ENCODE measurements around the gene TMEM266. TPM values are rescaled to one million over a fixed set of nuclear protein-coding genes. Genes with fewer than 3 reads are reported as not detected.

Gene TMEM266
- total RNA-seq, 2 donors from 2014 or later = 0.15 TPM; not detected in 1

DNA sequence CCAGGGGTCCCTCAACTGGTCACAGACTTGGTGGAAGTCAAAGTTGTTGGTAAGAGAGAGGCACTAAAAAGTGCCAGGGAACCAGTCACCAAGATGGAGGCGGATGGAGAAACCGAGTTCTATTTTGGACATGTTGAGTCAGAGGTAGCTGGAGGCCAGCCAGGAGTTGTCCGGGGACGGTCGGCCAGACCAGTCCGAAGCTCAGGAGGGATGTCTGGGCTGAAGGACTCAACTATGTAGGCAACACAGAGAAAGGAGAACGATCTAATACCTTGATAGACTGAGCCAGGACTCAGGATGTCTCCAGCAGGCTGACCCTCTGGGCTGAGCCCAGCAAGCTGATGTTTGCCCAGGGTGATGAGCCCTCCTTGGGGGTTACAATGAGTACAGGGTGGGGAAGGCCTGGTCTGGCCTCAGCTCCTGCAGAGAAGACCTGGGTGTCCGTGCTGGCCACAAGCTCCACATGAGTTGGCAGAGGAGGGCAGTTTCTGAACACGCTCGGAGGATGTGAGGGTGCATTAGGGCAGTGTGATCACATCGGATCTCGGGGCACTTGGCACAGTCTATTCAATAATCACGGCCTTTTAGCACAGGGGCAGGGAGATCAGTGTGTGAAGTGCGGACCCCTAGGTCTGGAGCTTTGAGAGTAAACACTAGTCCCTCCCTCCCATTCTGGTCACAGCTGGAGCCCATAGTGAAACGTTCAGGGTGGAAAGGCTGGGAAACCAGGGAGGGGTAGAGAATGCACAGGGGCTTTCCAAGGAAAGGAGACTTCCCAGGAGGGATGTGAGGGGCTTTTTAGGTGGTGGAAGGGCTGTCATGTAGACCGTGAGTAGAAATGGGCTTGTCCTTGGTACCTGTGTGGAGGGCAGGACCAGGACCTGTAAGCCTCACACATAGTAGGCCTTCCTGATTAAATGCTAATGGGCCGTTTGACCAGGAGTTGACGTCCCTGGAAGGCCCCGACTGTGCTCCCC is 139.6 kb downstream of the TMEM266 start:
- Mint-ChIP-seq H3K9me3 (no peaks in the 10 kb centered on the region), H3K36me3 (ENCODE audit: low read depth) (no peaks in the 10 kb centered on the region), H3K4me3 (no peak overlapping the region), H3K4me1 (no peaks in the 10 kb centered on the region), H3K27me3 (no peaks in the 10 kb centered on the region), H3K27ac (peak overlapping the region; percentile 28)
- ATAC-seq (replicated peaks) = no peak

DNA sequence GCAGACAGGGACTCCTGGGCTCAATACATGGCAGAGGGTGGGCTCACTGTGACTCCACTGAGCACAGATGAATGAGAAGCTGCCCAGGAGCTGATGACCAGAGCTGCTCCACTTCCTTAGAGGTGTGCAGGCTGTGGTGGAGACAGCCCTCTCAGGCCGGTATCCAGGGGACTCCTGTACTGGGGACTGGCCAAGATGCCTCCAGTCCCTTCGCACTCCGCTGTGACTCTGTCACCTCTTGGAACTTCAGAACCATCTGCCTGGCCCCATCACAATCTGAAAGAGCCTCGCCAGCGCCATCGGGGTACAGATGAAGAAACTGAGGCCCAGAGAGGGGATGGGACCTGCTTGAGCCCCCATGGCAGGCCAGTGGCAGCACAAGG is 140.3 kb downstream of the TMEM266 start:
- H3K4me1 Mint-ChIP-seq = no peaks in the 10 kb centered on the region
- H3K27me3 Mint-ChIP-seq = no peaks in the 10 kb centered on the region
- no peak overlapping the region for H3K27ac Mint-ChIP-seq
- ATAC-seq (replicated peaks) = no peak
- H3K36me3 Mint-ChIP-seq (ENCODE audit: low read depth) = no peaks in the 10 kb centered on the region
- H3K9me3 Mint-ChIP-seq = no peaks in the 10 kb centered on the region
- no peak overlapping the region for H3K4me3 Mint-ChIP-seq

DNA sequence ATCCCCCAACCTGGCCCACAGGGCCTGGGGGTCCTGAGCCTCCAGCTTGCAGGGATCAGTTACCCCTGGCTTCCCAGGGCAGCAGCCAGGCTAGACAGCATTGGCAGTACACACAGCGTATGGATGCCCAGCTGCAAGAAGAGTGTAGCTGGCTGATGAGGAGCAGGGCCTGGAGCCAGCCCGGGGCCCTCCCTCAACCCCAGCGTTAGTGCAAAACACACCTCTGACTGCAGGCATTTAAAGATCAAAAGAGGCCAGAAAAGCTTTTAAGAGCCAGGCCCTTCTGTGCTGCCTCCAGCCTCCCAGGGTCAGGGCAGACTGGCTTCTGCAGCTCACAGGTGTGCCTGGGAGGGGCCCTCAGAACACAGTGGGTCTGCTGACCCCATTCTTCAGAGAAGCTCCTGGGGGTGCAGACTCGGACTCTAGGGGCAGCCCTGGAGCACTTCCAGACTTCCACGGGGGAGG is 140.9 kb downstream of the TMEM266 start:
- no peaks in the 10 kb centered on the region for H3K27me3 Mint-ChIP-seq
- H3K4me1 Mint-ChIP-seq = no peaks in the 10 kb centered on the region
- no peak for ATAC-seq (replicated peaks)

DNA sequence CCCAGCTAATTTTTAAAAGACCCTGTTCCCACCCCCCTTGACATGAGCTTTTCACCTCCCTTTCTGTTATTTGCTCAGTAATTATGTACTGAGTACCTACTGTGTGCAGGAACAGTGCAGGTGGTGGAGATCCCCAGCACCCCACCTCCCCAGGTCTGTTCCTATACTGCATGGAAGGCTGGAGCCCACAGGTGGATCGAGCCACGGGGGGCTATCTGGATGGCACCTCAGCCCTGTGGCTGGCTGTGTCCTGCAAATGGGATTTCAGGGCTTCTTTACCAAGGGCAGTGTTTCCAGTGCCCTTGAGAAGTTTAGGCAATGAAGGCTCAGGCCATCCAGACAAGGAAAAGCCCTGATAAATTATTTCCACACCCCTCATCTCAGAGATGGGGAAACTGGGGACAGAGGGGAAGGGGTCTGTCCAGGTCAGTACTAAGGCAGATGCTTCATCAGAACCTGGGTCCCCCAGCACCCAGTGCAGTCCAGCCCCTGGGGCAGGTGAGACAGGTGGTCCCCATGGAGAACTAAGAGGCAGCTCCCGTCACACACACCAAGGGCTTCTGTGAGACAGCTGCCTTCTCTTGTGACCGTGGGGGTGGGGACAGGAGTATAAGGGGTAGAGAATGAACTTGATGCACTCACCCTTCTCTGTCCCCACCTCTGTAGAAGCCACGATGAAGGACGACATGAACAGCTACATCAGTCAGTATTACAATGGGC is 141.9 kb downstream of the TMEM266 start:
- H3K4me3 Mint-ChIP-seq = no peak overlapping the region

More for the DNA sequence above, 140.9 kb downstream of the TMEM266 start:
- no peaks in the 10 kb centered on the region for H3K9me3 Mint-ChIP-seq
- no peak overlapping the region for H3K27ac Mint-ChIP-seq
- H3K4me3 Mint-ChIP-seq = no peak overlapping the region
- no peaks in the 10 kb centered on the region for H3K36me3 Mint-ChIP-seq (ENCODE audit: low read depth)

DNA sequence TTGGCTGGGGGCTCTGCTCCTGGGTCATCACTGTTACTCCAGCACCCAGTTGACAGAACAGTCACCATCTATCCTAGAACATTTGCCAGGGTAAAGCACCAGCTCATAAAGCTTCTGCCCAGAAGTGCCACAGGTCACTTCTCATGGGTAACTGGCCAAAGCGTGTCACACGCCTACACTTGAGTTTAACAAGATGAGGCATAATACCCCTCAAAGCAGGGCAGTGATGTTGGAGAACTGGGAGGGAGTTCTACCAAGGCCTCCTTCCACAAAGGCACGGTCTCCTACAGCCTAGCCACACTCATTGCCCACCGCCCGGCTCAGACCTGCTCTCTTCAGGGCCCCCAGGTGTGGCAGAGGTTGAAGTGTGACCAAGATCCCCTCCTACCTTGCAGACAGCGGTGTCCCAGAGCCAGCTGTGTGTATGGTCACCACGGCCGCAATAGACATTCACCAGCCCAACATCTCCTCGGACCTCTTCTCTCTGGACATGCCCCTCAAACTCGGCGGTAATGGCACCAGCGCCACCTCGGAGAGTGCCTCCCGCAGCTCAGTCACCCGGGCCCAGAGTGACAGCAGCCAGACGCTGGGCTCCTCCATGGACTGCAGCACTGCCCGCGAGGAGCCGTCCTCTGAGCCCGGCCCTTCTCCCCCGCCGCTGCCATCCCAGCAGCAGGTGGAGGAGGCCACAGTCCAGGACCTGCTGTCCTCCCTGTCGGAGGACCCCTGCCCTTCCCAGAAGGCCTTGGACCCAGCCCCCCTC is 143.7 kb downstream of the TMEM266 start:
- Mint-ChIP-seq H3K36me3 (ENCODE audit: low read depth) (no peaks in the 10 kb centered on the region), H3K4me1 (no peaks in the 10 kb centered on the region), H3K27ac (no peak overlapping the region), H3K4me3 (no peak overlapping the region), H3K9me3 (no peaks in the 10 kb centered on the region), H3K27me3 (no peaks in the 10 kb centered on the region)
- no peak for ATAC-seq (replicated peaks)

More for the DNA sequence above, 141.9 kb downstream of the TMEM266 start:
- no peaks in the 10 kb centered on the region for H3K9me3 Mint-ChIP-seq
- peak overlapping the region; percentile 28 for H3K27ac Mint-ChIP-seq
- no peaks in the 10 kb centered on the region for H3K4me1 Mint-ChIP-seq
- H3K36me3 Mint-ChIP-seq (ENCODE audit: low read depth) = no peaks in the 10 kb centered on the region
- ATAC-seq (replicated peaks) = no peak
- H3K27me3 Mint-ChIP-seq = no peaks in the 10 kb centered on the region

DNA sequence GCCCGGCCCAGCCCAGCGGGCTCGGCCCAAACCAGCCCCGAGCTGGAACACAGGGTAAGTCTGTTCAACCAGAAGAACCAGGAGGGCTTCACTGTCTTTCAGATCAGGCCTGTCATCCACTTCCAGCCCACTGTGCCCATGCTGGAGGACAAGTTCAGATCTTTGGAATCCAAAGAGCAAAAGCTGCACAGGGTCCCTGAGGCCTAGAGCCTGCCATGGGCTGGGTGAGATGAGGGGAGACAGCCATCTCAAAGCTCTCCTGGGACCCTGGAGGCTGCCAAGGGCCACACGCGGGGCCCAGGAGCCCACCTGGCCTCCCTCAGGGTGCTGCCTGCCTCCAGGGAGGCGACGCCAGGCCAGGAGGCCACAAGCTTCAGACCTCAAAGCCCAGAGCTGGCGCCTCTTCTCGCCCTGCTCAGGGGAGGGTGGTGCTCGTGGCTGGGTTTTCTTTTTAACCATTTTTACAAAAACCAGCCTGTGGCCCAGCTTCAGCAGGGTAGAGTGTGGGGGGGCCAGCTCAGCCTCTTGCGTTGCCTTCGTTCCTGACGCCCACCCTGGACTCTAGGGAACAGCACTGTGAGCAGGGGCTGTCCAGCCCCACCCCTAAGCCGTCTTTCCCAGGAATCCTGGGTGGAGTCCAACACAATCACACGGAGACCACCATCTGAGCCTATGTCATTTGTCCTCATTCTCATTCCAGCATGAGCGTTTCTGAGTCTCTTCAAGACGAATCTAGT is 144.5 kb downstream of the TMEM266 start:
- no peak for ATAC-seq (replicated peaks)
- Mint-ChIP-seq H3K9me3 (no peaks in the 10 kb centered on the region), H3K27ac (no peak overlapping the region), H3K27me3 (no peaks in the 10 kb centered on the region), H3K4me1 (no peaks in the 10 kb centered on the region), H3K36me3 (ENCODE audit: low read depth) (no peaks in the 10 kb centered on the region), H3K4me3 (no peak overlapping the region)

DNA sequence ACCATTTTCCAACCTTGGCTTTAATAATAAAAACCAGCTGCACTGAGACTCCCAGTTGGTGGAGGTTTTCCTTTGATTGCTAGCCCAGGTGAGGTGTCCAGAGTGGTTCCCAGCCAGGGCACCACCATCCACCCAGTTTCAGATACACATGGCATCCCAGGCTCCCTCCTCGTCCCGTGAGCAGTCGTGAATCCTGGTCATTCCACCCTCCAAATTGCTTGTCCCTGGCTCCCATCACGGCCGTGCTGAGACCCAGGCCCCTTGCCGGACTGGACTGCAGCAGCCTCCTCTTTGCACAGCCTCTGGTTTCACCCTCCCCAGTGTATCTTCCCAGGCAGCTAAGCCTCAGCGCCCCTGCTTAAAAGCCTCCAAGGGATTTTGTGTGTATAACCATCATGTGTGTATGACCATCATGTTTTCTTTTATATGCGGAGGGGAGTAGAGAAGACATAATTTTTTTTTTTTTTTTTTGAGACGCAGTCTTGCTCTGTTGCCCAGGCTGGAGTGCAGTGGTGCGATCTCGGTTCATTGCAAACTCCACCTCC is 145.2 kb downstream of the TMEM266 start:
- no peaks in the 10 kb centered on the region for H3K4me1 Mint-ChIP-seq
- no peaks in the 10 kb centered on the region for H3K9me3 Mint-ChIP-seq
- no peak for ATAC-seq (replicated peaks)
- no peak overlapping the region for H3K27ac Mint-ChIP-seq
- H3K27me3 Mint-ChIP-seq = no peaks in the 10 kb centered on the region
- H3K36me3 Mint-ChIP-seq (ENCODE audit: low read depth) = no peaks in the 10 kb centered on the region
- H3K4me3 Mint-ChIP-seq = no peak overlapping the region

DNA sequence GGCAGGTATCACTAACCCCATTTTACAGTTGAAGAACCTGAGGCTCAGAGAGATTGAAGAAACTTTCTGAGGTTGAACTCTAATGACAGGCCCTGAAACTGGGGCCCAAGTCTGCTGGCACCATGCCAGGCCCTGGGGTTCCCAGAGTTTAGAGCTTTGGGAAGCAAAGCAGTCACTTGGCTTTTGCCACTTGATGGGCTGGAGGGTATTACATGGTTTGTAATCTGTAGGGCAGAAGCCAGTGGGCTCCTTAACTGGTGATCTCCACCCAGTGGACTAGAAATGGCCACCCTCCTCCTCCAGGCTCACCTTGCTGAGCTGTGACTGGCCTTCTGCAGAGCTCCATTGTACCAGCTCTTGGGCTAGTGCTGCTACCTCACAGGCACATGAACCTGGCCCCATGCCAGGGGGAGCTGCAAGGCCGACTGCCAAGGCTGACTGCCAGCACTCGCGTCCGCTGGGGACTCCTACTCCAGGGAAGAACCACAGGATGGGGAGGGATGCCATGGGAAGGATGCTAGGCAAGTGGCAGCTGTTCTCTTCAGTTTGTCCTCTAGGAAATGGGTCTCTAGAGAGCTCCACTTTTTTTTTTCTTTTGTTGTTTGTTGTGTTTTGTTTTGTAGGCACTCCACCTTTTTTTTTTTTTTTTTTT is 146.7 kb downstream of the TMEM266 start:
- H3K9me3 Mint-ChIP-seq = no peaks in the 10 kb centered on the region
- H3K36me3 Mint-ChIP-seq (ENCODE audit: low read depth) = peaks cover 7% of the 10 kb centered on the region
- H3K4me1 Mint-ChIP-seq = no peaks in the 10 kb centered on the region
- no peak for ATAC-seq (replicated peaks)
- no peak overlapping the region for H3K4me3 Mint-ChIP-seq
- H3K27me3 Mint-ChIP-seq = no peaks in the 10 kb centered on the region
- no peak overlapping the region for H3K27ac Mint-ChIP-seq

DNA sequence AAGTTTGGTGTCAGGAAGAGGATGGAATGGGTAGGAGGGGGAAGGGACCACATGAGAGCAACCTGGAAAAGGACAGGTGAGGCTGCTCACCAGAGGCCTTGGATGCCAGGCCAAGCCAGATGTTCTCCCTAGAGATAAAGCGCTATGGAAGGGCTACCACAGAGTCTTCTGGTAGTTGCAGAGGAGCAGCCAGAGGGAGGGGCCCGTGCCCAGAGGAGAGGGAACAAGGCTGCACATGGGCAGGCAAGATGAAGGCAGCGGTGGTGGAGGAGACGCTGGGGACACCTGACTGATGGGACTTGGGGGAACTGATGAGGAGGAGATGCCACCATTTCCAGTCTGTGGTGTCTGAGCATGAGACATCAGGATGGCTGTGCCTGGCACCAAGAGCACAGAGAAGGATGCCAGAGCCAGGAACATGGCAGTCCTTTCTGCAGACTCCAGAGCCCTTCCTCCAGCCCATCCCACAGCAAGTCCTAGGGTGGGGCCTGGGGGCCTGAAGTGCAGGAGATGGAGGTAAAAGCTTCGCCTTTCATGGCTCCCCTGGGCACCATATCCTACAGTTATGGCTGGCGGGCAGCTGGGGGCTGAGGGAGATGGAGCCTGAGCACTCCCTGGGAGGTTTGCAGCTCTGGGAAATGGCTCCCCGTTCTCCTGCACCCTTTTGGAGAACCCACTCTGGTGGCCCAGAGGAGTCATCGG is 148.4 kb downstream of the TMEM266 start:
- ATAC-seq (replicated peaks) = peak; percentile 6
- H3K4me3 Mint-ChIP-seq = no peak overlapping the region
- no peaks in the 10 kb centered on the region for H3K9me3 Mint-ChIP-seq
- H3K27ac Mint-ChIP-seq = peak overlapping the region; percentile 55
- no peaks in the 10 kb centered on the region for H3K4me1 Mint-ChIP-seq
- H3K27me3 Mint-ChIP-seq = no peaks in the 10 kb centered on the region
- peaks cover 14% of the 10 kb centered on the region for H3K36me3 Mint-ChIP-seq (ENCODE audit: low read depth)

DNA sequence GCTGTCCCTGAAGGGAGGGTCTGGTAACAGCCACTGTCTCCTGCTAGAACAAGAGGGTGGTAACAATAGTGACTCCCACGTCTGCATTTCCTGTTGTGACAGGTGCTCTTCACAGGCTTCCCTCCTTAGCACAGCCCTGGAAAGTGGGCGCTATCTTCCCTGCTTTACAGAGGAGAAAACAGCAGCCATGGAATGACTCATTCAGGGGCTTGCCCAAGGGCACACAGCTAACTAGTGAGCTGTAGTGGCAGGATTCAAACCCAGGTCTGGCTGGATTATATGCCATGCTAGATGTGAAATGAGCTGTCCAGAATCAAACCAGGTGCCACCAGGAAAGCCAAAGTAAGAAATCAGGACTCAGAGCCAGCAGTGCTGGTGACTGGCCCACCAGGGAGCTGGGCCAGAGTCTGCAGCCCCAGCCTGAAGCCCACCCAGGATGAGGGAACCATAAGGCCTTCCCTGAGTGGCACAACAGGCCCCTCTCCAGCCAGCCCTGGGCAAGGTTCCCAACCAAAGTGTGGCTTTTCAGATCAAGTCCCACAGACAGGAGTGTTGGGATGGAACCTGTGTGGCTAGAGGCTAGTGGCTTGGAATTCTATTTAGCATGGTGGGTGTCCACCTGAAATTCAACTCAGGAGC is 149.1 kb downstream of the TMEM266 start:
- no peaks in the 10 kb centered on the region for H3K4me1 Mint-ChIP-seq
- no peaks in the 10 kb centered on the region for H3K9me3 Mint-ChIP-seq
- H3K4me3 Mint-ChIP-seq = no peak overlapping the region
- ATAC-seq (replicated peaks) = peak; percentile 57
- H3K27ac Mint-ChIP-seq = no peak overlapping the region
- no peaks in the 10 kb centered on the region for H3K27me3 Mint-ChIP-seq
- H3K36me3 Mint-ChIP-seq (ENCODE audit: low read depth) = peaks cover 14% of the 10 kb centered on the region

DNA sequence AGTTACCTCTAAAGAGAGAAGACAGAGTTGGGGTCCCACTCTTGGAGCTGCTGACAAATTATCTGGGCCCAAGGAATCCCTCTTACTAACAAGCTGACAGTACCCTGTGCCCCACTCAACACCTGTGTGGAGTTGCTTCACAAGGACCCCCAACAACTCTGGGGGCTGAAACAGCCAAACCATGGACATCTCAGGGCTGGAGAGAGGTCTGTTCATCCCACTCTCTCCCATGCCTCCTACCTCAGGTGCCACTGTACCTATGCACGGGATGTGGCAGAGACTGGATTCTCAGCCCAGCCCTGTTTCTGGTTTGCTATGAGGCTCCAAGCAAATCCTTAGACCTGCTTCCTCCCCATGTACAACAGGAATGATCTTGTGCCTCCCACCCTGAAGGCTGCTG is 149.7 kb downstream of the TMEM266 start:
- no peak for ATAC-seq (replicated peaks)
- Mint-ChIP-seq H3K4me3 (no peak overlapping the region), H3K36me3 (ENCODE audit: low read depth) (peaks cover 16% of the 10 kb centered on the region), H3K4me1 (no peaks in the 10 kb centered on the region), H3K9me3 (no peaks in the 10 kb centered on the region), H3K27me3 (no peaks in the 10 kb centered on the region), H3K27ac (no peak overlapping the region)

DNA sequence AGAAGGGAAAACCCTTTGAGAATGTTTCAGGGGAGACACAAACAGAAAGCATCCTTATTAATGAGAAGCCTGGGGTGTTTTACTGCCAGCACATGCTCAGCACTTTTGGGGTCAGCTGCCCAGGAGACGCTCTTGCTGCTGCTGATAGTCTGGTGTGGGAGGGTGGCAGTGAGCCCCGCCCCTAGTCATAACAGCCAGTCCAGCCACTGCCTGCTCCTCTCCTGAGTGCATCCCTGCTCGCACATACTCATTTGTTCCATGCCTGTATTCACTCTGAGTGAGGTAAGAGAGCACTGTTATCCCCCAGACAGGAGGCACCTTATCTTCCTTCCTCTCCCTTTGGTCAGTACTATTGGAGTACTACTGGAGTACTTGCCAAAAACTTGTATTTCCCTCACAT is 150.2 kb downstream of the TMEM266 start:
- Mint-ChIP-seq H3K4me1 (no peaks in the 10 kb centered on the region), H3K9me3 (no peaks in the 10 kb centered on the region), H3K27me3 (no peaks in the 10 kb centered on the region), H3K27ac (no peak overlapping the region), H3K4me3 (no peak overlapping the region), H3K36me3 (ENCODE audit: low read depth) (peaks cover 20% of the 10 kb centered on the region)
- ATAC-seq (replicated peaks) = no peak

Measured in activated T-helper 17 cell treated with anti-CD3 and anti-CD28 coated beads, Interleukin-2, amount 50 U/mL, for 72 hours (primary cell).